Fibroblast of pulmonary artery (primary cell): ENCODE measurements around the gene BHMT2.

Source experiments
- DNase-seq: peaks from one replicate; pipeline ENCODE4 v3.0.0-alpha.2; 2010; ENCODE audit warnings: low read depth
- H3K4me3 ChIP-seq: replicated peaks from 2 replicates; pipeline ENCODE4 v1.5.1; 2011; ENCODE audit warnings: low read depth, mild to moderate bottlenecking, control low read depth, low read length, moderate library complexity
- TF ChIP-seq, protein P1 (sequence below): IDR thresholded peaks from 2 replicates; pipeline ENCODE4 v1.5.1; 2011; ENCODE audit warnings: mild to moderate bottlenecking, control low read depth, low read length, inconsistent platforms; ENCODE audit errors: missing control alignments

BHMT2 gene

DNA sequence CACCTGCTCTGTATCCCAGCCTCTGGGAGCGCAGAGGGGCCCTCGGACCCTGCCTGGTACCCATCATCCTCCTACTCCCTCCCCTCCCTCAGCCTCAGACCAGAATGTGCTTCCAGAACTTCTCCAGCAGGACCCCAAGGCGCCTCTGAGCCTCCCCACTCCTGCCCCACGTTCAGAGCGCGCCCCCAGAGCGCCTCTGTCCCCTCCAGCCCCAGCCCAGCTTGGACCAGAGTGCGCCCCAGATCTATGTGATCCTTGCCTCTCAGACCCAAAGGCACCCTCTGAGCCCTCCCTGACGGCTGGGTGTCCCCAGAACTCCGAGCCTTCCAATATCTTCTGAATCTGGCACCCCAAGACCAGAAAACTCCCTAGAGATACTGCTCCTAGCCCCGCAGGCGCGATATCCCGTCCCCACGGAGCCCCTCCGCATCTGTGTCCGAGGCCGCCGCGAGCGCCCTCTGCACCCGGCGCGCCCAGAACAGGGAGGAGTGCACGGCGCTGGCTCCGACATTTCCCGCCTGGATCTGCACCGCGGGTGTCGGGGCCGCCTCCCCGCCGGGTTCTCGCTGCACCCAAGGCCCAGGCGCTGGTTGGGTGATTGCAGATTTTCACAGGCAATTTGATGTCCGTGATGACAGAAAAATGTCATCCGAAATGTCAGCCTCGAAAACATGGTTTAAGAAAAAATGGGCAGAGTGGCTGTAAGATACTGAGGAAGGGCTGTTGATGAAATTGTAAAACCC, 42.6 kb downstream of the BHMT2 start:
- no peak overlapping the region for H3K4me3 ChIP-seq
- TF ChIP-seq, protein P1, sequence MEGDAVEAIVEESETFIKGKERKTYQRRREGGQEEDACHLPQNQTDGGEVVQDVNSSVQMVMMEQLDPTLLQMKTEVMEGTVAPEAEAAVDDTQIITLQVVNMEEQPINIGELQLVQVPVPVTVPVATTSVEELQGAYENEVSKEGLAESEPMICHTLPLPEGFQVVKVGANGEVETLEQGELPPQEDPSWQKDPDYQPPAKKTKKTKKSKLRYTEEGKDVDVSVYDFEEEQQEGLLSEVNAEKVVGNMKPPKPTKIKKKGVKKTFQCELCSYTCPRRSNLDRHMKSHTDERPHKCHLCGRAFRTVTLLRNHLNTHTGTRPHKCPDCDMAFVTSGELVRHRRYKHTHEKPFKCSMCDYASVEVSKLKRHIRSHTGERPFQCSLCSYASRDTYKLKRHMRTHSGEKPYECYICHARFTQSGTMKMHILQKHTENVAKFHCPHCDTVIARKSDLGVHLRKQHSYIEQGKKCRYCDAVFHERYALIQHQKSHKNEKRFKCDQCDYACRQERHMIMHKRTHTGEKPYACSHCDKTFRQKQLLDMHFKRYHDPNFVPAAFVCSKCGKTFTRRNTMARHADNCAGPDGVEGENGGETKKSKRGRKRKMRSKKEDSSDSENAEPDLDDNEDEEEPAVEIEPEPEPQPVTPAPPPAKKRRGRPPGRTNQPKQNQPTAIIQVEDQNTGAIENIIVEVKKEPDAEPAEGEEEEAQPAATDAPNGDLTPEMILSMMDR, result no peak
- no peak for DNase-seq

DNA sequence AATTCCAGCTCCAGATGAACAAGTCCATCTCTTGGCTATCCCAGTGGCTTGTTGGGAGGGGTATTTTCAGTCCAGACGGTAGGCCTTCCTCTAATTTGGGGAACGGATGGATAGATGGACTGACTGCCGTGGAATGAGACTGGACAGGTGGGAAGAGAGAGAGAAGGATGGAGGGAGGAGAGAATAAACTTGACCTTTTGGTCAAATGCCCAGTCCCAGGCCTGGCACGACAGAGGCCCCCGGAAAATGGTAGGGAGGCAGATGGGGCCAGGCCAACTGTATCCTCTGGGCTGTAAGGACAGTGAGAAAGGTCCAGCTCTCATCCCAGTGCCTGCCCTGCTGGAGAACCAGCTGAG, 43.1 kb downstream of the BHMT2 start:
- no peak overlapping the region for H3K4me3 ChIP-seq
- no peak for DNase-seq
- TF ChIP-seq, protein P1, result no peak

DNA sequence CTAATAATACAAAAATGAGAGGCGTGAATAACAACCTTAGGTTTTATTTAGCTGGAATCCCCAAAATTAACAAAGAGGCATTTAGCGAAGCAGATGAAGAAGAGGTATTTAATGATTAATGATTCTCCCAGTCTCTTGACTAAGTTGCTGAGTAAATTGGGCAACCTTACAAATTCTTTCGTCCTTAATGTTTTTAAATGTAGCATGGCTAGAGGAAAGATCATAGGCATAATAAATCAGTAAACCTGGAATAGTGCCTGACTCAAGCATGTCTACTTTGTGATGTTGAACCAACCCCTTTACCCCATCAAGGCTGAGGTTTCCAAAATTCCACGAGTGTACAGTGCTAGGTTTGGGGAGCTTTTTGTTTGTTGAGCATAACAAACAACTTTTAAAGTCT, 49.9 kb downstream of the BHMT2 start:
- TF ChIP-seq, protein P1, result no peak
- H3K4me3 ChIP-seq, result no peak overlapping the region
- DNase-seq, result peak; percentile 3

GRCh38 chr5:79120221-79120620, 50.7 kb downstream of the BHMT2 start:
- no peak for DNase-seq
- TF ChIP-seq, protein P1, result no peak
- no peak overlapping the region for H3K4me3 ChIP-seq

DNA sequence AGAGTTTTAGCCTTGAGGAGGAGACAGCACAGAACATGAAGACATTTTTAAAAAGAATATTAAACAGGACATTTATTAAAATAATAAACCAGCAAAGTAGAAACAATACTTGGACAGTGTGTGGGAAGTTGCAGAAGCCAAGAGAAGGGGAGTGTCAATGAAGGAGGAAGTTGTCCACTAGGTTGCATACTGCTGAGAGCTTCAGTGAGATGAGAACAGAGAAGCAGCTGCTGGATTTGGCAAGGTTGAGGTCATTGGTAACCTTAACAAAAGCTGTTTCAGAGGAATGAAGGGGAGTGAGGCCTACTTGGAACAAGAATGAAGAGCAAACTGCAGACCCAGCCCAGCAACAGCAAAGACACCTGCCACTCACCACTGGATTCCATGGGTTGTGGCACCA, 53.4 kb downstream of the BHMT2 start:
- TF ChIP-seq, protein P1, result no peak
- H3K4me3 ChIP-seq, result no peak overlapping the region
- peak; percentile 11 for DNase-seq

- TF ChIP-seq, protein P1, result no peak
- no peak overlapping the region for H3K4me3 ChIP-seq
- DNase-seq, result no peak
Observed at GRCh38 chr5:79124607-79125006, 55.0 kb downstream of the BHMT2 start.

GRCh38 chr5:79130781-79131180, 61.2 kb downstream of the BHMT2 start:
- H3K4me3 ChIP-seq, result no peak overlapping the region
- DNase-seq, result no peak
- TF ChIP-seq, protein P1, result no peak
